Sigmoid colon (tissue), 7 donors: Measurements from ENCODE around the gene ZSWIM5. TPM values are rescaled to one million over a fixed set of nuclear protein-coding genes. Genes with fewer than 3 reads are reported as not detected.
"Not testable (repeated sequence)": the region's sequence is repeated elsewhere in the genome, so short reads cannot be mapped to it uniquely, and the experiment has no call there.

Source experiments
- DNase-seq: peaks from one replicate; pipeline ENCODE4 v3.0.0-alpha.2; 2019
- H3K27ac ChIP-seq, 4 donors: fragments of 200-600 bp; sonication (generic); one replicate each; pipeline ENCODE4 v1.5.1; 2016 to 2019; ENCODE audit warnings: mild to moderate bottlenecking in 1 of 4
- H3K27me3 ChIP-seq, 3 donors: fragments of 200-600 bp; sonication (generic); one replicate each; pipeline ENCODE4 v1.5.1; 2019; ENCODE audit warnings: mild to moderate bottlenecking in 1 of 3
- H3K36me3 ChIP-seq, 4 donors: fragments of 200-600 bp; sonication (generic); one replicate each; pipeline ENCODE4 v1.5.1; 2016 to 2019
- H3K4me1 ChIP-seq, 4 donors: fragments of 200-600 bp; sonication (generic); one replicate each; pipeline ENCODE4 v1.5.1; 2017 to 2019
- H3K4me3 ChIP-seq, 4 donors: fragments of 200-600 bp; sonication (generic); one replicate each; pipeline ENCODE4 v1.5.1; 2017 to 2019; ENCODE audit warnings: mild to moderate bottlenecking in 2 of 4, moderate library complexity in 1 of 4
- H3K9me3 ChIP-seq, 4 donors: fragments of 200-600 bp in 3 of 4; sonication (generic) in 3 of 4; one replicate each; pipeline versions ENCODE4 v1.5.1 to v1.6.1; 2013 to 2019
- EP300 ChIP-seq, 4 donors: sonication (generic); formaldehyde crosslinking; IDR thresholded peaks; one replicate each; pipeline ENCODE4 v1.6.1; 2017; ENCODE audit warnings: antibody characterized with exemption in 4 of 4
- POLR2A ChIP-seq, 2 donors: fragments of 450-650 bp; IDR thresholded peaks; one replicate each; pipeline ENCODE4 v1.6.1; 2016; ENCODE audit warnings: antibody characterized with exemption in 2 of 2, mild to moderate bottlenecking in 2 of 2, moderate library complexity in 2 of 2
- POLR2AphosphoS5 ChIP-seq, 4 donors: sonication (generic); formaldehyde crosslinking; IDR thresholded peaks; one replicate each; pipeline ENCODE4 v1.6.1; 2017; ENCODE audit warnings: antibody characterized with exemption in 4 of 4
- WGBS, 2 donors: extraction: QIAGEN DNeasy Blood & Tissue Kit; methylation state at CpG; one replicate each; pipeline ENCODE4 v1.1.7; 2013; 5-methylcytosine and 5-hydroxymethylcytosine counted together
- intact Hi-C: fragments of 100-400 bp; cut with DNase I; formaldehyde crosslinking; loops from one replicate; pipeline ENCODE4 v1.15.1; 2023
- polyA plus RNA-seq, 3 donors: library from polyadenylated mRNA; stranded (reverse); fragments of 200-250 nt; gene quantifications; one replicate each; pipeline ENCODE4 v1.2.3, GENCODE V29; 2013
- total RNA-seq, 4 donors: library from RNA; depleted of rRNA; stranded (reverse); fragments of >200 nt; gene quantifications; one replicate each; pipeline ENCODE4 v1.1.0, GENCODE V29; 2016
- TF ChIP-seq, protein P1 (sequence below), 4 experiments: fragments of 450-650 bp in 3 of 4; fragments of 200-600 bp in 1 of 4; IDR thresholded peaks; one replicate each; pipeline ENCODE4 v1.5.1; 2016 to 2019; ENCODE audit warnings: antibody characterized with exemption in 4 of 4, mild to moderate bottlenecking in 3 of 4, moderate library complexity in 2 of 4
- donor health status: healthy with polysubstance abuse.
- donor health status: Bipolar disorder and iron deficiency.
- donor health status: healthy.

Gene ZSWIM5
- total and polyA plus RNA-seq, 7 donors: 2.4 to 4.3 (median 3.2) TPM

DNA sequence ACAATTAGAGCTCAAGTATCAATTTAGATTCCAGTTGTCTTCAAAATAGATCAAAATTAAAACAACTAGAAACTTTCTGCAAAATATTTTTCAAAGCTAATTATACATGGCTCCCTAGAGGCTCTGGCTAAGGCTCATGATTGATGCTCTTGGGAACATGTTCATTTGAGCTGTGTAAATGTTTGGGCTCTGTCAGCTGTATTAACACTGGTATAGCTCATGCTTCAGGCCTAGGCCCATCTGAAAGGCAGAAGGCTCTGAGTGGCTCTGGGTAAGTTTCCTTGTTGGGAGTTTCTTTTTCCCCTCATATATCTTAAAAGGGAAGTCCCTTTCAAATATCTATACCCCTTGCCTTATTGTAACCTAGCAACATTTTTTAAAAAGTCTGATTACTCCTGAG, 113.1 kb downstream of the ZSWIM5 start:
- no peak for DNase-seq
- no peak overlapping the region for H3K27ac ChIP-seq
- H3K4me1 ChIP-seq: peaks cover 0 to 6% (median 0%) of the 10 kb centered on the region in 4 donors
- no peaks in the 10 kb centered on the region for H3K27me3 ChIP-seq
- H3K9me3 ChIP-seq: no peaks in the 10 kb centered on the region
- intact Hi-C loops: no loop called here
- H3K36me3 ChIP-seq: no peaks in the 10 kb centered on the region
- TF ChIP-seq POLR2A (IDR thresholded peaks at IDR 0.05): no peak
- no peak for TF ChIP-seq EP300 (IDR thresholded peaks at IDR 0.05)
- TF ChIP-seq POLR2AphosphoS5 (IDR thresholded peaks at IDR 0.05): no peak
- TF ChIP-seq, protein P1, sequence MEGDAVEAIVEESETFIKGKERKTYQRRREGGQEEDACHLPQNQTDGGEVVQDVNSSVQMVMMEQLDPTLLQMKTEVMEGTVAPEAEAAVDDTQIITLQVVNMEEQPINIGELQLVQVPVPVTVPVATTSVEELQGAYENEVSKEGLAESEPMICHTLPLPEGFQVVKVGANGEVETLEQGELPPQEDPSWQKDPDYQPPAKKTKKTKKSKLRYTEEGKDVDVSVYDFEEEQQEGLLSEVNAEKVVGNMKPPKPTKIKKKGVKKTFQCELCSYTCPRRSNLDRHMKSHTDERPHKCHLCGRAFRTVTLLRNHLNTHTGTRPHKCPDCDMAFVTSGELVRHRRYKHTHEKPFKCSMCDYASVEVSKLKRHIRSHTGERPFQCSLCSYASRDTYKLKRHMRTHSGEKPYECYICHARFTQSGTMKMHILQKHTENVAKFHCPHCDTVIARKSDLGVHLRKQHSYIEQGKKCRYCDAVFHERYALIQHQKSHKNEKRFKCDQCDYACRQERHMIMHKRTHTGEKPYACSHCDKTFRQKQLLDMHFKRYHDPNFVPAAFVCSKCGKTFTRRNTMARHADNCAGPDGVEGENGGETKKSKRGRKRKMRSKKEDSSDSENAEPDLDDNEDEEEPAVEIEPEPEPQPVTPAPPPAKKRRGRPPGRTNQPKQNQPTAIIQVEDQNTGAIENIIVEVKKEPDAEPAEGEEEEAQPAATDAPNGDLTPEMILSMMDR (IDR thresholded peaks at IDR 0.05): no peak
- no peak overlapping the region for H3K4me3 ChIP-seq

DNA sequence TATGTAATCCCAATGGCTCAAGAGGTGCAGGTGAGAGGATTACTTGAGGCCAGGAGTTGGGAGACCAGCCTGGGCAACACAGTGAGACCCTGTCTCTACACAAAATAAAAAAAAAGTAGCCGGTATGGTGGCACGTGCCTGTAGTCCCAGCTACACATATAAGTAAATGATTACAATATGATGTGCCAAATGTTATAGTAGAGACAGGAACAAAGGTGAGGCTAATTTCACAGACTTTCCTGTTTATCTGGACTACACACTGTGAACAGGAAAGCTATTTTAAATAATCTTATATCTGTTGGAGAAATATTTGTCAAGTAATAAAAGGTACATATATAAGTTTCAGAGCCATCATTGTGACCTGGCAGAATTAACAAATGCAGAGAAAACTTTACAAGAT, 116.7 kb downstream of the ZSWIM5 start:
- Histone ChIP-seq H3K27me3 (no peaks in the 10 kb centered on the region), H3K4me3 (no peak overlapping the region), H3K36me3 (no peaks in the 10 kb centered on the region), H3K4me1 (no peaks in the 10 kb centered on the region), H3K27ac (no peak overlapping the region), H3K9me3 (no peaks in the 10 kb centered on the region)
- intact Hi-C loops: no loop called here
- WGBS, 2 donors: 25 to 63% methylated on average over 2 of the region's 2 CpGs
- DNase-seq: no peak
- no peak for TF ChIP-seq EP300 (IDR thresholded peaks at IDR 0.05)
- TF ChIP-seq POLR2AphosphoS5 (IDR thresholded peaks at IDR 0.05): no peak
- no peak for TF ChIP-seq POLR2A (IDR thresholded peaks at IDR 0.05)
- TF ChIP-seq, protein P1 (IDR thresholded peaks at IDR 0.05): no peak

DNA sequence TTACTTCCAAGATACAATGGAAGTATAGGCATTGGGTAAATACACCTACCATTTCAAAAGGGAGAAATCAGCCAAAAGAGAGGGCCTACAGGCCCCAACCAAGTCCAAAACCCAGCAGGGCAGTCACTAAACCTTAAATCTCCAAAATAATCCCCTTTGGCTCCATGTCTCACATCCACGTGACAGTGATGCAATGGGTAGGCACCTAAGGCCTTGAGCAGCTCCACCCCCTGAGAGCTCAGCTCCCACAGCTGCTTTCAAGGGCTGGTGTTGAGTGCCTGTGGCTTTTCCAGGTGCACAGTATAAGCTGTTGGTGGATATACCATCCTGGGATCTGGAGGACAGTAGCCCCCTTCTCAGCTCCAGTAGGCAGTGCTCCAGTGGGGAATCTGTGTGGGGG, 121.8 kb downstream of the ZSWIM5 start:
- no peaks in the 10 kb centered on the region for H3K9me3 ChIP-seq
- no peaks in the 10 kb centered on the region for H3K4me1 ChIP-seq
- no peak overlapping the region for H3K4me3 ChIP-seq
- 95 to 98% methylated on average over 1 of the region's 1 CpG for WGBS, 2 donors
- TF ChIP-seq POLR2AphosphoS5 (IDR thresholded peaks at IDR 0.05): no peak
- TF ChIP-seq EP300 (IDR thresholded peaks at IDR 0.05): no peak
- no peak for TF ChIP-seq POLR2A (IDR thresholded peaks at IDR 0.05)
- TF ChIP-seq, protein P1 (IDR thresholded peaks at IDR 0.05): no peak
- no peaks in the 10 kb centered on the region for H3K36me3 ChIP-seq
- no peaks in the 10 kb centered on the region for H3K27me3 ChIP-seq
- intact Hi-C loops: no loop called here
- no peak for DNase-seq
- no peak overlapping the region for H3K27ac ChIP-seq

DNA sequence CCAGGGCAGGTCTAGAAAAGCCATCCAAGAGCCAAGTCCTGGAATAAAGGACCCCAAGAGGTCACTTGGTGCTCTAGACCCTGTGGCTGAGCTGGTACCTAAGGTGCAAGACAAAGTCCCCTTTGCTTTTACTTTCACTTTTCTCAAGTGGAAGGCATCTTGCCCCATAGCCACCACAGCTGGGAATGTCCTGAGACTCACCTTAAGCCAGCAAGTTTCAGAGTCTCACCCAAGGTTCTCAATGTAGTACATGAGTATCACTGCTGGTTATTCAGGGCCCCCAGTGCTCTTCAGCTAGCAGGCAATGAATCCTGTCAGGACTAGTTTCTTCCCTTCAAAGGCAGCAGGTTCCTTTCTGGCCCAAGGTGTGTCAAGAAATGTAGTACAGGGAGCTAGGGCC, 126.9 kb downstream of the ZSWIM5 start:
- Histone ChIP-seq H3K9me3 (no peaks in the 10 kb centered on the region), H3K4me3 (no peak overlapping the region), H3K4me1 (no peaks in the 10 kb centered on the region), H3K36me3 (no peaks in the 10 kb centered on the region), H3K27ac (no peak overlapping the region), H3K27me3 (no peaks in the 10 kb centered on the region)
- DNase-seq: no peak
- TF ChIP-seq, protein P1 (IDR thresholded peaks at IDR 0.05): no peak
- no peak for TF ChIP-seq POLR2A (IDR thresholded peaks at IDR 0.05)
- no peak for TF ChIP-seq POLR2AphosphoS5 (IDR thresholded peaks at IDR 0.05)
- no peak for TF ChIP-seq EP300 (IDR thresholded peaks at IDR 0.05)
- intact Hi-C loops: no loop called here

DNA sequence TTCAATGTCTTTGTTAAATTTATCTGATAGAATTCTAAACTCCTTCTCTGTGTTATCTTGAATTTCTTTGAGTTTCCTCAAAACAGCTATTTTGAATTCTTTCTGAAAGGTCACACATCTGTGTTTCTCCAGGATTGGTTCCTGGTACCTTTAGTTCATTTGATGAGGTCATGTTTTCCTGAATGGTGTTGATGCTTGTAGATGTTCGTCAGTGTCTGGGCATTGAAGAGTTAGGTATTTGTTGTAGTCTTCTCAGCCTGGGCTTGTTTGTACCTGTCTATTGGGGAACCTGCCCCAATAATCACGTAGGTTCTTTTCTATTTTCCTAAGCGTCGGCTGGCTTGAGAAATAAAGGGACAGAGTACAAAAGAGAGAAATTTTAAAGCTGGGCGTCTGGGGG, 129.4 kb downstream of the ZSWIM5 start:
- H3K27me3 ChIP-seq, H3K9me3 ChIP-seq, H3K27ac ChIP-seq, H3K4me1 ChIP-seq, H3K36me3 ChIP-seq, DNase-seq, H3K4me3 ChIP-seq, intact Hi-C loops: not testable (repeated sequence)
- 95 to 97% methylated on average over 5 of the region's 5 CpGs for WGBS, 2 donors
